Gastroesophageal sphincter (tissue), 4 donors: Measurements from ENCODE around the gene LRFN2. TPM values are rescaled to one million over a fixed set of nuclear protein-coding genes. Genes with fewer than 3 reads are reported as not detected.

Source experiments
- ATAC-seq: fragments of 150-250 bp; one replicate; pipeline ENCODE4 v1.9.1; 2016; ENCODE audit warnings: mild to moderate bottlenecking, moderate library complexity
- H3K27ac ChIP-seq, 4 donors: fragments of 200-600 bp; sonication (generic) in 3 of 4; 1 replicate in 3 of 4; 2 replicates in 1 of 4; pipeline ENCODE4 v1.5.1; 2016 to 2019
- H3K27me3 ChIP-seq: fragments of 200-600 bp; sonication (generic); one replicate; pipeline ENCODE4 v1.5.1; 2019
- H3K36me3 ChIP-seq, 2 donors: fragments of 200-600 bp; sonication (generic); one replicate each; pipeline ENCODE4 v1.5.1; 2019; ENCODE audit warnings: control low read depth in 1 of 2
- H3K4me1 ChIP-seq, 3 donors: fragments of 200-600 bp; sonication (generic); 1 replicate in 2 of 3; 2 replicates in 1 of 3; pipeline ENCODE4 v1.5.1; 2016 to 2019; ENCODE audit warnings: control low read depth in 2 of 3
- H3K4me3 ChIP-seq, 2 donors: fragments of 200-600 bp; sonication (generic); one replicate each; pipeline ENCODE4 v1.5.1; 2019; ENCODE audit warnings: mild to moderate bottlenecking in 1 of 2, moderate library complexity in 1 of 2
- H3K9me3 ChIP-seq, 3 donors: fragments of 200-600 bp; sonication (generic); one replicate each; pipeline ENCODE4 v1.5.1; 2017 to 2019; ENCODE audit warnings: control low read depth in 2 of 3
- CTCF ChIP-seq, 4 experiments: fragments of 200-600 bp in 2 of 4; fragments of 450-650 bp in 2 of 4; sonication (generic) in 1 of 4; IDR thresholded peaks; one replicate each; pipeline ENCODE4 v1.5.1; 2017 to 2019; ENCODE audit warnings: antibody characterized with exemption in 4 of 4, mild to moderate bottlenecking in 2 of 4, moderate library complexity in 2 of 4
- EP300 ChIP-seq: sonication (generic); formaldehyde crosslinking; IDR thresholded peaks from one replicate; pipeline ENCODE4 v1.6.1; 2017; ENCODE audit warnings: antibody characterized with exemption, mild to moderate bottlenecking
- POLR2A ChIP-seq, 2 donors: fragments of 450-650 bp; IDR thresholded peaks; one replicate each; pipeline ENCODE4 v1.6.1; 2017; ENCODE audit warnings: antibody characterized with exemption in 2 of 2, mild to moderate bottlenecking in 2 of 2, moderate library complexity in 1 of 2
- POLR2AphosphoS5 ChIP-seq: sonication (generic); formaldehyde crosslinking; IDR thresholded peaks from one replicate; pipeline ENCODE4 v1.6.1; 2017; ENCODE audit warnings: antibody characterized with exemption
- WGBS, 2 donors: methylation state at CpG; one replicate each; pipeline ENCODE4 v1.1.5; 2018; ENCODE audit warnings: low coverage in 1 of 2; 5-methylcytosine and 5-hydroxymethylcytosine counted together
- total RNA-seq, 4 donors: library from RNA; depleted of rRNA; stranded (reverse); fragments of >200 nt; gene quantifications; one replicate each; pipeline ENCODE4 v1.1.0, GENCODE V29; 2016

LRFN2 gene
- total RNA-seq, 4 donors from 2014 or later = 0.13 TPM; not detected in 3

GRCh38 chr6:40350747-40351217, 236.4 kb downstream of the LRFN2 start:
- Histone ChIP-seq H3K4me1 (no peaks in the 10 kb centered on the region), H3K36me3 (no peaks in the 10 kb centered on the region), H3K4me3 (no peak overlapping the region), H3K27me3 (peaks cover 28% of the 10 kb centered on the region), H3K27ac (no peak overlapping the region), H3K9me3 (no peaks in the 10 kb centered on the region)
- TF ChIP-seq POLR2AphosphoS5 (no peak), CTCF (IDR thresholded peaks at IDR 0.05) (no peak), POLR2A (IDR thresholded peaks at IDR 0.05) (no peak), EP300 (no peak)
- no peak for ATAC-seq
- WGBS, 2 donors = no CpG with 5 or more reads among the region's 3 CpGs

GRCh38 chr6:40349901-40350746, 237.0 kb downstream of the LRFN2 start:
- no peak for ATAC-seq
- H3K36me3 ChIP-seq = no peaks in the 10 kb centered on the region
- no peak overlapping the region for H3K4me3 ChIP-seq
- WGBS, 2 donors = 65 to 77% methylated on average over 4 to 8 of the region's 11 CpGs
- no peaks in the 10 kb centered on the region for H3K4me1 ChIP-seq
- peaks cover 28% of the 10 kb centered on the region for H3K27me3 ChIP-seq
- no peak overlapping the region for H3K27ac ChIP-seq
- no peak for TF ChIP-seq CTCF (IDR thresholded peaks at IDR 0.05)
- no peak for TF ChIP-seq EP300
- TF ChIP-seq POLR2AphosphoS5 = no peak
- no peak for TF ChIP-seq POLR2A (IDR thresholded peaks at IDR 0.05)
- no peaks in the 10 kb centered on the region for H3K9me3 ChIP-seq

DNA sequence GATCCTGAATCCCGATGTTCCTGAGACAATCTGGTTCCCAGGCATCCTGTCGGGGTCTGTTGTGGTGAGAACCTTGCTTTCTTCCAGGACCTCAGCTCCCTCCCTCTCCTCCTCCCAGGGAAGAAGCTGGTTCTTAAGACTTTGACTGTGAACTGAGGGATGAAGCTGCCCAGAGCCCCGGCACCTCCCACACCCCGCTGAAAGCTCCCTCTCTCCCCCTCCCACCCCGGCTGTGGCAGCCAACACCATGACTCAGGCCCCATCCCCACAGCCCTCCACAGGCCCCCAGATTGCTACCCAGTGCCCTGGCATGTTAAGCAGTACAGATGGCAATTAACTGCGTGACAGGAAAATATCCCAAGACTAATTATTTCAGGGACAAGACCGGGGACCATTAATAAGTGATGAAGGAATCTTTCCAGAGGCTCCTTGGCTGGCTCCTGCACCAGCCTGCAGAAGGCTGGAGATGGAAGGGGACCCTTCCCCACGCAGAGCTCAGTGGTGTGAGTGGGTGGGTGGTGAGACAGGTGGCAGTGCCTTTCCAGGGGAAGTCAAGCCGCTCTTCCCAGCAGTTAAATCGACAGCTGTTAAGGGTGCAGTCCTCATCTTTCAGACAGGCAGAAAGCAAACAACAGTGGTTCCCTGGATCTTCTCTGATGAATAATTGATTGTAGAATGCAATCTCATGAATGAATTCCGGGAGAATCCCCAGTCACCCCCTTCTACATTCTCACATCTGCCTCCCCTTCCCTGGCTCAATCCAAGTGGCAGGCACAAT, 237.9 kb downstream of the LRFN2 start:
- no peaks in the 10 kb centered on the region for H3K9me3 ChIP-seq

DNA sequence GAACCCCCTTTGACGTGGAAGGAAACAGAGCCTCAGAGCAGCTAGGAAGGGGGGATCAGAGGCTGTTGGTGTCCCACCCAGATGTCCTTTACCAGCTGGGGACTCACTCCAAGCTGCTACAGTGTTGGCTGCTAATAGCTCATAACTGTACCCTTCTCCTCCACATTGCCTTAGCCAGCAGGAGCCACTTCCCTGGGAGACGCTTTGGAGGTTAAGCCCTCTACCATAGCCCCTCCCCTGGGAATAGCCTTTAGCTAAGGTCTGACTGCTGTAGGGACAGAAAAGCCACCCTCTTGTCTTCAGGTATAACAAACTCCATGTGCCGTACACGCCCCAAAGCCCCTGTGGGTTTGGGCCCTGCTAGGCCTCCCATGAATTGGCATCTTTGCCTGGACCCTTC, 238.6 kb downstream of the LRFN2 start:
- 100% methylated on average over 1 of the region's 4 CpGs; no CpG with 5 or more reads in 1 of the 2 donors for WGBS, 2 donors
- Histone ChIP-seq H3K9me3 (no peaks in the 10 kb centered on the region), H3K4me1 (no peaks in the 10 kb centered on the region), H3K27me3 (peaks cover 28% of the 10 kb centered on the region), H3K36me3 (no peaks in the 10 kb centered on the region), H3K27ac (no peak overlapping the region), H3K4me3 (no peak overlapping the region)
- TF ChIP-seq POLR2AphosphoS5 (no peak), CTCF (IDR thresholded peaks at IDR 0.05) (no peak), EP300 (no peak), POLR2A (IDR thresholded peaks at IDR 0.05) (no peak)
- no peak for ATAC-seq

More for the DNA sequence above, 237.9 kb downstream of the LRFN2 start:
- H3K27me3 ChIP-seq = peaks cover 28% of the 10 kb centered on the region
- H3K4me3 ChIP-seq = no peak overlapping the region
- no peak for ATAC-seq
- TF ChIP-seq POLR2AphosphoS5 (no peak), EP300 (no peak), POLR2A (IDR thresholded peaks at IDR 0.05) (no peak), CTCF (IDR thresholded peaks at IDR 0.05) (no peak)
- WGBS, 2 donors = 0 to 64% methylated on average over 1 to 3 of the region's 11 CpGs
- H3K4me1 ChIP-seq = no peaks in the 10 kb centered on the region
- no peak overlapping the region for H3K27ac ChIP-seq
- H3K36me3 ChIP-seq = no peaks in the 10 kb centered on the region
